ENCODE measurements around the gene AVEN. TPM values are rescaled to one million over a fixed set of nuclear protein-coding genes. Genes with fewer than 3 reads are reported as not detected.
A peak's percentile ranks its signal among the peaks of the same experiment; 100 is the strongest.

The AVEN gene
- total and polyA plus RNA-seq, 12 donors, result 6.9 to 22.9 (median 13.7) TPM

DNA sequence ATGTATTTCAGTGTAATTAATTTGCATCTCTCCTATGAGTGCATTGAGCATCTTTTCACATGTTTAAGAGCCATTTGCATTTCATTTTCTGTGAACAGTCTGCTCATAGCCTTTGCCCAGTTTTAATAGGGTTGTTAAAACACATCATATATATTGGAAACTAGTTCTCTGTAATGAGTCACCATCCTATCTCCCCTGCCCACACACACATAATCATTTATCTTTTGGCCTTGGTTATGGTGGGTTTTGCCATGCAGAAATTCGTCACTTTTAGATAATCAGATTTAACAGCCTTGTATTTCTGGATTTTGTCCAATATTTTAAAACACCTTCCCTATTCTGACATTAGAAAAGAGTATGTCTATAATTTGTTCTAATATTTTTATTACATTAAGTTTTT is 82.6 kb downstream of the AVEN start:
- Histone ChIP-seq H3K27ac (no peak overlapping the region), H3K27me3 (no peaks in the 10 kb centered on the region), H3K4me3 (no peak overlapping the region), H3K9me3 (replicated peaks in 1 of 3) (no peaks in the 10 kb centered on the region), H3K36me3 (replicated peaks in 1 of 2) (no peaks in the 10 kb centered on the region), H3K4me1 (replicated peaks in 1 of 2) (peaks cover 0 to 4% of the 10 kb centered on the region in 2 donors)
- 20 to 31% (median 27%) methylated on average over 1 of the region's 1 CpG for WGBS, 4 donors
- TF ChIP-seq POLR2A (IDR thresholded peaks at IDR 0.05), result no peak
- TF ChIP-seq, protein P1, sequence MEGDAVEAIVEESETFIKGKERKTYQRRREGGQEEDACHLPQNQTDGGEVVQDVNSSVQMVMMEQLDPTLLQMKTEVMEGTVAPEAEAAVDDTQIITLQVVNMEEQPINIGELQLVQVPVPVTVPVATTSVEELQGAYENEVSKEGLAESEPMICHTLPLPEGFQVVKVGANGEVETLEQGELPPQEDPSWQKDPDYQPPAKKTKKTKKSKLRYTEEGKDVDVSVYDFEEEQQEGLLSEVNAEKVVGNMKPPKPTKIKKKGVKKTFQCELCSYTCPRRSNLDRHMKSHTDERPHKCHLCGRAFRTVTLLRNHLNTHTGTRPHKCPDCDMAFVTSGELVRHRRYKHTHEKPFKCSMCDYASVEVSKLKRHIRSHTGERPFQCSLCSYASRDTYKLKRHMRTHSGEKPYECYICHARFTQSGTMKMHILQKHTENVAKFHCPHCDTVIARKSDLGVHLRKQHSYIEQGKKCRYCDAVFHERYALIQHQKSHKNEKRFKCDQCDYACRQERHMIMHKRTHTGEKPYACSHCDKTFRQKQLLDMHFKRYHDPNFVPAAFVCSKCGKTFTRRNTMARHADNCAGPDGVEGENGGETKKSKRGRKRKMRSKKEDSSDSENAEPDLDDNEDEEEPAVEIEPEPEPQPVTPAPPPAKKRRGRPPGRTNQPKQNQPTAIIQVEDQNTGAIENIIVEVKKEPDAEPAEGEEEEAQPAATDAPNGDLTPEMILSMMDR (IDR thresholded peaks at IDR 0.05), result no peak
- peak in 2 of 7 donors; percentile 10 to 20 for DNase-seq
- intact Hi-C loops (cut with DNase I), result no loop called here

DNA sequence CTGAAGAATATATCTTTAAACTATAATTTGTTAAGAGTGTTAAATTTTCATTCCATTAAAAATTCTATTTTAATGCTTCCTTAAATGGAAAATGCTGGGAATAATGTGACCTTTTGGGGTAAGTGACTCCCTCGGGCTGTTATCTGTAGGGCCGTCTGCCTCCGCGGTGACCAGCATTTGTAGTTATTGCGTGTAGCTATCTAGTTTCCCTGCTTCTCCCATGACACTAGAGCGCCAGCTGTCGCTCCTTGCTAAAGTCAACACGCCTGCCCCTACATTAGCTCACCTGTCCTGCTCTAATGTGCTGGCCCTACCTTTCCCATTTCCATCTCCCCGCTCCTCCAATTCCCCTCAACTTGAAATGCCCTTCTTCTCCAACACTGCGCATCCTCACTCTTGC is 83.1 kb downstream of the AVEN start:
- no peaks in the 10 kb centered on the region for H3K36me3 ChIP-seq (replicated peaks in 1 of 2)
- H3K27me3 ChIP-seq, result no peaks in the 10 kb centered on the region
- no peak overlapping the region for H3K27ac ChIP-seq
- H3K4me3 ChIP-seq, result no peak overlapping the region
- H3K9me3 ChIP-seq (replicated peaks in 1 of 3), result no peaks in the 10 kb centered on the region
- intact Hi-C loops (cut with DNase I), result no loop called here
- peaks cover 0 to 4% of the 10 kb centered on the region in 2 donors for H3K4me1 ChIP-seq (replicated peaks in 1 of 2)
- no peak for TF ChIP-seq POLR2A (IDR thresholded peaks at IDR 0.05)
- TF ChIP-seq, protein P1 (IDR thresholded peaks at IDR 0.05), result no peak
- no peak for DNase-seq
- 68 to 77% (median 71%) methylated on average over 10 of the region's 10 CpGs for WGBS, 4 donors

- no peak for DNase-seq
- WGBS, 4 donors, result 33 to 57% (median 46%) methylated on average over 1 of the region's 1 CpG
- Histone ChIP-seq H3K27me3 (no peaks in the 10 kb centered on the region), H3K4me1 (replicated peaks in 1 of 2) (no peaks in the 10 kb centered on the region), H3K9me3 (replicated peaks in 1 of 3) (no peaks in the 10 kb centered on the region), H3K4me3 (no peak overlapping the region), H3K36me3 (replicated peaks in 1 of 2) (no peaks in the 10 kb centered on the region), H3K27ac (no peak overlapping the region)
- no peak for TF ChIP-seq POLR2A (IDR thresholded peaks at IDR 0.05)
- TF ChIP-seq, protein P1 (IDR thresholded peaks at IDR 0.05), result no peak
- intact Hi-C loops (cut with DNase I), result no loop called here
Observed at GRCh38 chr15:33946152-33946551, 92.9 kb downstream of the AVEN start.

GRCh38 chr15:33941279-33942063 is 97.5 kb downstream of the AVEN start:
- H3K9me3 ChIP-seq (replicated peaks in 1 of 3), result no peaks in the 10 kb centered on the region
- H3K27me3 ChIP-seq, result no peaks in the 10 kb centered on the region
- no peak for DNase-seq
- intact Hi-C loops (cut with DNase I), result no loop called here
- WGBS, 4 donors, result 75 to 82% (median 78%) methylated on average over 4 of the region's 4 CpGs
- H3K36me3 ChIP-seq (replicated peaks in 1 of 2), result no peaks in the 10 kb centered on the region
- H3K4me1 ChIP-seq (replicated peaks in 1 of 2), result no peaks in the 10 kb centered on the region
- H3K4me3 ChIP-seq, result no peak overlapping the region
- no peak overlapping the region for H3K27ac ChIP-seq
- TF ChIP-seq, protein P1 (IDR thresholded peaks at IDR 0.05), result no peak
- no peak for TF ChIP-seq POLR2A (IDR thresholded peaks at IDR 0.05)
